WTC11 (cell line): ENCODE data around the gene GNAL. TPM values are rescaled to one million over a fixed set of nuclear protein-coding genes. Genes with fewer than 3 reads are reported as not detected.
A peak's percentile ranks its signal among the peaks of the same experiment; 100 is the strongest.
"Not testable (repeated sequence)": the region's sequence is repeated elsewhere in the genome, so short reads cannot be mapped to it uniquely, and the experiment has no call there.

Experiments used
- ATAC-seq: fragments of 200-7000 bp; cut with Tn5 transposase; 2 replicates; pipeline ENCODE4 v1.10.0; 2021; ENCODE audit warnings: mild to moderate bottlenecking, moderate library complexity
- CTCF ChIA-PET: fragments of 300-600 bp; sonication (Branson Sonifier 250); formaldehyde crosslinking; loops from one replicate; lab custom pipeline; 2021; ENCODE audit warnings: antibody characterized with exemption; lab: Charles Lee
- POLR2A ChIA-PET: fragments of 350-600 bp; sonication (Branson Sonifier 250); formaldehyde crosslinking; loops from one replicate; lab custom pipeline; 2021; ENCODE audit warnings: antibody characterized with exemption; lab: Charles Lee
- DNase-seq: peaks from one replicate; pipeline ENCODE4 v3.0.0; 2021; ENCODE audit warnings: low spot score
- H3K27ac Mint-ChIP-seq: 2 replicates; pipeline ENCODE4 v1.8.0; 2021; ENCODE audit warnings: mixed read lengths
- H3K27me3 Mint-ChIP-seq: 2 replicates; pipeline ENCODE4 v1.8.0; 2021; ENCODE audit warnings: low read depth, mild to moderate bottlenecking, moderate library complexity, mixed read lengths
- H3K36me3 Mint-ChIP-seq: 2 replicates; pipeline ENCODE4 v1.8.0; 2021; ENCODE audit warnings: mixed read lengths
- H3K4me1 Mint-ChIP-seq: 2 replicates; pipeline ENCODE4 v1.8.0; 2022; ENCODE audit warnings: mixed read lengths
- H3K4me3 Mint-ChIP-seq: 2 replicates; pipeline ENCODE4 v1.8.0; 2021; ENCODE audit warnings: mild to moderate bottlenecking, moderate library complexity, mixed read lengths
- H3K9me3 Mint-ChIP-seq: 2 replicates; pipeline ENCODE4 v1.8.0; 2021; ENCODE audit warnings: mixed read lengths
- CBFB ChIP-seq: sonication (generic); formaldehyde crosslinking; IDR thresholded peaks from 2 replicates; pipeline ENCODE4 v1.8.1; 2022; ENCODE audit warnings: mild to moderate bottlenecking, low read depth, missing genetic modification reagents
- CREM ChIP-seq: sonication (generic); formaldehyde crosslinking; IDR thresholded peaks from 2 replicates; pipeline ENCODE4 v1.8.1; 2022; ENCODE audit warnings: mild to moderate bottlenecking, missing genetic modification reagents, moderate library complexity
- ELF4 ChIP-seq: sonication (generic); formaldehyde crosslinking; IDR thresholded peaks from 2 replicates; pipeline ENCODE4 v1.8.1; 2022; ENCODE audit warnings: low read depth, mild to moderate bottlenecking, moderate library complexity, missing genetic modification reagents
- ESRRA ChIP-seq: sonication (generic); formaldehyde crosslinking; IDR thresholded peaks from 2 replicates; pipeline ENCODE4 v1.8.1; 2022; ENCODE audit warnings: mild to moderate bottlenecking, missing genetic modification reagents, borderline replicate concordance
- FOXJ3 ChIP-seq: sonication (generic); formaldehyde crosslinking; IDR thresholded peaks from 2 replicates; pipeline ENCODE4 v1.9.0; 2021; ENCODE audit warnings: missing genetic modification reagents, mild to moderate bottlenecking, borderline replicate concordance
- HMGA2 ChIP-seq: fragments of 250-450 bp; sonication (Bioruptor Pico); IDR thresholded peaks from 2 replicates; pipeline ENCODE4 v1.4.0; 2021; ENCODE audit warnings: mild to moderate bottlenecking, moderate library complexity
- IRF2 ChIP-seq: sonication (generic); formaldehyde crosslinking; IDR thresholded peaks from 2 replicates; pipeline ENCODE4 v1.8.0; 2022; ENCODE audit warnings: low read depth, missing genetic modification reagents, borderline replicate concordance
- JUN ChIP-seq: sonication (generic); formaldehyde crosslinking; IDR thresholded peaks from 2 replicates; pipeline ENCODE4 v1.8.0; 2023; ENCODE audit warnings: mild to moderate bottlenecking, missing genetic modification reagents
- OVOL2 ChIP-seq: fragments of 250-450 bp; sonication (Bioruptor Pico); IDR thresholded peaks from 2 replicates; pipeline ENCODE4 v1.9.0; 2021; ENCODE audit warnings: mild to moderate bottlenecking, borderline replicate concordance
- RORB ChIP-seq: fragments of 250-450 bp; sonication (Bioruptor Pico); IDR thresholded peaks from 2 replicates; pipeline ENCODE4 v1.9.0; 2021; ENCODE audit warnings: mild to moderate bottlenecking
- SMAD3 ChIP-seq: sonication (generic); formaldehyde crosslinking; IDR thresholded peaks from 2 replicates; pipeline ENCODE4 v1.8.0; 2022; ENCODE audit warnings: missing genetic modification reagents, mild to moderate bottlenecking, borderline replicate concordance
- SOX15 ChIP-seq: fragments of 250-450 bp; sonication (Bioruptor Pico); IDR thresholded peaks from 2 replicates; pipeline ENCODE4 v1.9.0; 2021; ENCODE audit warnings: mild to moderate bottlenecking
- TEAD4 ChIP-seq: sonication (generic); formaldehyde crosslinking; IDR thresholded peaks from 2 replicates; pipeline ENCODE4 v1.8.0; 2022; ENCODE audit warnings: mild to moderate bottlenecking, missing genetic modification reagents
- TP53 ChIP-seq: sonication (generic); formaldehyde crosslinking; IDR thresholded peaks from 2 replicates; pipeline ENCODE4 v1.8.1; 2023; ENCODE audit warnings: mild to moderate bottlenecking, missing genetic modification reagents
- ZNF138 ChIP-seq: sonication (generic); formaldehyde crosslinking; conservative IDR thresholded peaks from 2 replicates; pipeline ENCODE4 v1.8.1; 2022; ENCODE audit warnings: mild to moderate bottlenecking, moderate library complexity, missing genetic modification reagents
- ZNF416 ChIP-seq: fragments of 250-450 bp; sonication (Bioruptor Pico); IDR thresholded peaks from 2 replicates; pipeline ENCODE4 v1.9.0; 2021; ENCODE audit warnings: mild to moderate bottlenecking, inconsistent platforms
- ZNF671 ChIP-seq: fragments of 250-450 bp; sonication (Bioruptor Pico); IDR thresholded peaks from 2 replicates; pipeline ENCODE4 v1.8.0; 2021; ENCODE audit warnings: mild to moderate bottlenecking
- total RNA-seq: library from RNA; stranded (reverse); gene quantifications from 3 replicates; pipeline ENCODE4 v1.2.3, GENCODE V29; 2021
- TF ChIP-seq, protein P1 (sequence below): fragments of 250-450 bp; sonication (Bioruptor Pico); IDR thresholded peaks from 2 replicates; pipeline ENCODE4 v2.1.2; 2022; ENCODE audit warnings: mild to moderate bottlenecking, moderate library complexity
- TF ChIP-seq, protein P2 (sequence below): sonication (generic); formaldehyde crosslinking; IDR thresholded peaks from 2 replicates; pipeline ENCODE4 v1.8.1; 2022; ENCODE audit warnings: mild to moderate bottlenecking, missing genetic modification reagents, moderate library complexity, borderline replicate concordance
- TF ChIP-seq, protein P3 (sequence below): sonication (generic); formaldehyde crosslinking; IDR thresholded peaks from 2 replicates; pipeline ENCODE4 v1.8.1; 2022; ENCODE audit warnings: mild to moderate bottlenecking, moderate library complexity, missing genetic modification reagents
- TF ChIP-seq, protein P4 (sequence below): sonication (generic); formaldehyde crosslinking; IDR thresholded peaks from 2 replicates; pipeline ENCODE4 v1.8.0; 2022; ENCODE audit warnings: mild to moderate bottlenecking, missing genetic modification reagents
- TF ChIP-seq, protein P5 (sequence below): sonication (generic); formaldehyde crosslinking; IDR thresholded peaks from 2 replicates; pipeline ENCODE4 v1.8.0; 2022; ENCODE audit warnings: mild to moderate bottlenecking, missing genetic modification reagents

GNAL gene
- total RNA-seq, 1 experiment from 2014 or later, result 22.3 TPM

DNA sequence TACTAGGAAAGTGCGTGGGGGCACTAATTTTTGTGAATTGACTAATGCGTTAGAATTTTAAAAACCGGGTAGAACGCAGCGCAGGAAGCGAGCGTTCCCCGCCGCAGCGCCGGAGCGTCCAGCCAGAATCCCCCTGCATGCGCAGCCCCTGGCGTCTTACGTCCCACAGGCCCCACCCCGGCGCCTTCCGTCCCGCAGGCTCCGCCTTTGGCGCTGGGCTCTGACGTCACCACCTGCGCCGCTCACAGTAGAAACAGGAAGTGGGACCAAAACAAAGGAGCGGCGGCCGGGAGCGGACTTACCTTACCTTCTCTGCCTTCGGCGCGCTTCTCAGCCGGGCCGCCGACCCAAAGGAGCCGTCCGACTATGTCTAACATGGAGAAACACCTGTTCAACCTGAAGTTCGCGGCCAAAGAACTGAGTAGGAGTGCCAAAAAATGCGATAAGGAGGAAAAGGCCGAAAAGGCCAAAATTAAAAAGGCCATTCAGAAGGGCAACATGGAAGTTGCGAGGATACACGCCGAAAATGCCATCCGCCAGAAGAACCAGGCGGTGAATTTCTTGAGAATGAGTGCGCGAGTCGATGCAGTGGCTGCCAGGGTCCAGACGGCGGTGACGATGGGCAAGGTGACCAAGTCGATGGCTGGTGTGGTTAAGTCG, 162.2 kb downstream of the GNAL start, which contains the start of gene CHMP1B (continued):
- TF ChIP-seq, protein P1, sequence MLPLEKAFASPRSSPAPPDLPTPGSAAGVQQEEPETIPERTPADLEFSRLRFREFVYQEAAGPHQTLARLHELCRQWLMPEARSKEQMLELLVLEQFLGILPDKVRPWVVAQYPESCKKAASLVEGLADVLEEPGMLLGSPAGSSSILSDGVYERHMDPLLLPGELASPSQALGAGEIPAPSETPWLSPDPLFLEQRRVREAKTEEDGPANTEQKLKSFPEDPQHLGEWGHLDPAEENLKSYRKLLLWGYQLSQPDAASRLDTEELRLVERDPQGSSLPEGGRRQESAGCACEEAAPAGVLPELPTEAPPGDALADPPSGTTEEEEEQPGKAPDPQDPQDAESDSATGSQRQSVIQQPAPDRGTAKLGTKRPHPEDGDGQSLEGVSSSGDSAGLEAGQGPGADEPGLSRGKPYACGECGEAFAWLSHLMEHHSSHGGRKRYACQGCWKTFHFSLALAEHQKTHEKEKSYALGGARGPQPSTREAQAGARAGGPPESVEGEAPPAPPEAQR (CRISPR knock-in tag), result no peak
- TF ChIP-seq, protein P2, sequence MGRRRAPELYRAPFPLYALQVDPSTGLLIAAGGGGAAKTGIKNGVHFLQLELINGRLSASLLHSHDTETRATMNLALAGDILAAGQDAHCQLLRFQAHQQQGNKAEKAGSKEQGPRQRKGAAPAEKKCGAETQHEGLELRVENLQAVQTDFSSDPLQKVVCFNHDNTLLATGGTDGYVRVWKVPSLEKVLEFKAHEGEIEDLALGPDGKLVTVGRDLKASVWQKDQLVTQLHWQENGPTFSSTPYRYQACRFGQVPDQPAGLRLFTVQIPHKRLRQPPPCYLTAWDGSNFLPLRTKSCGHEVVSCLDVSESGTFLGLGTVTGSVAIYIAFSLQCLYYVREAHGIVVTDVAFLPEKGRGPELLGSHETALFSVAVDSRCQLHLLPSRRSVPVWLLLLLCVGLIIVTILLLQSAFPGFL (CRISPR knock-in tag), result no peak
- TF ChIP-seq OVOL2 (CRISPR knock-in tag) (no peak), JUN (CRISPR knock-in tag) (peak; percentile 33; the same call in 1 of the 2 replicates), ELF4 (CRISPR knock-in tag) (no peak), HMGA2 (CRISPR knock-in tag) (no peak), FOXJ3 (CRISPR knock-in tag) (no peak; the same call in 1 of the 2 replicates), TP53 (peak; percentile 46; the same call in 1 of the 2 replicates), RORB (CRISPR knock-in tag) (no peak), TEAD4 (CRISPR knock-in tag) (no peak), ZNF671 (CRISPR knock-in tag) (no peak), ZNF138 (CRISPR knock-in tag) (no peak), IRF2 (CRISPR knock-in tag) (no peak), ZNF416 (CRISPR knock-in tag) (no peak), CREM (CRISPR knock-in tag) (peak; percentile 99), SOX15 (CRISPR knock-in tag) (no peak)
- TF ChIP-seq, protein P3, sequence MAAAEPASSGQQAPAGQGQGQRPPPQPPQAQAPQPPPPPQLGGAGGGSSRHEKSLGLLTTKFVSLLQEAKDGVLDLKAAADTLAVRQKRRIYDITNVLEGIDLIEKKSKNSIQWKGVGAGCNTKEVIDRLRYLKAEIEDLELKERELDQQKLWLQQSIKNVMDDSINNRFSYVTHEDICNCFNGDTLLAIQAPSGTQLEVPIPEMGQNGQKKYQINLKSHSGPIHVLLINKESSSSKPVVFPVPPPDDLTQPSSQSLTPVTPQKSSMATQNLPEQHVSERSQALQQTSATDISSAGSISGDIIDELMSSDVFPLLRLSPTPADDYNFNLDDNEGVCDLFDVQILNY (CRISPR knock-in tag), result no peak
- TF ChIP-seq, protein P4, sequence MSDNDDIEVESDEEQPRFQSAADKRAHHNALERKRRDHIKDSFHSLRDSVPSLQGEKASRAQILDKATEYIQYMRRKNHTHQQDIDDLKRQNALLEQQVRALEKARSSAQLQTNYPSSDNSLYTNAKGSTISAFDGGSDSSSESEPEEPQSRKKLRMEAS, result peak; percentile 70
- TF ChIP-seq, protein P5, sequence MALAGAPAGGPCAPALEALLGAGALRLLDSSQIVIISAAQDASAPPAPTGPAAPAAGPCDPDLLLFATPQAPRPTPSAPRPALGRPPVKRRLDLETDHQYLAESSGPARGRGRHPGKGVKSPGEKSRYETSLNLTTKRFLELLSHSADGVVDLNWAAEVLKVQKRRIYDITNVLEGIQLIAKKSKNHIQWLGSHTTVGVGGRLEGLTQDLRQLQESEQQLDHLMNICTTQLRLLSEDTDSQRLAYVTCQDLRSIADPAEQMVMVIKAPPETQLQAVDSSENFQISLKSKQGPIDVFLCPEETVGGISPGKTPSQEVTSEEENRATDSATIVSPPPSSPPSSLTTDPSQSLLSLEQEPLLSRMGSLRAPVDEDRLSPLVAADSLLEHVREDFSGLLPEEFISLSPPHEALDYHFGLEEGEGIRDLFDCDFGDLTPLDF (CRISPR knock-in tag), result no peak

DNA sequence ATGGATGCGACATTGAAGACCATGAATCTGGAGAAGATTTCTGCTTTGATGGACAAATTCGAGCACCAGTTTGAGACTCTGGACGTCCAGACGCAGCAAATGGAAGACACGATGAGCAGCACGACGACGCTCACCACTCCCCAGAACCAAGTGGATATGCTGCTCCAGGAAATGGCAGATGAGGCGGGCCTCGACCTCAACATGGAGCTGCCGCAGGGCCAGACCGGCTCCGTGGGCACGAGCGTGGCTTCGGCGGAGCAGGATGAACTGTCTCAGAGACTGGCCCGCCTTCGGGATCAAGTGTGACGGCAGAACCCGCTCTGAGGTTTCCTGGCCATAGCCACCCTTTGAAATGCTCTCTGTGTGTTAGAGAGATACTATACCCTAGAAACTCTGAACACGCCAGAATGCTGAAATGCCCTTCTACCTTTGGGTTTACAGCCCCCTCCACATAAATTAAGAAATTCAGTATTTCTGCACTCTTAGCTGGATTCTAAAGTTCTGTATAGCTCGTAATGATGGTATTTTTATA, 162.8 kb downstream of the GNAL start:
- POLR2A ChIA-PET, result no interaction called here
- H3K4me1 Mint-ChIP-seq, result peaks cover 36% of the 10 kb centered on the region
- TF ChIP-seq SMAD3 (CRISPR knock-in tag) (no peak), ESRRA (CRISPR knock-in tag) (0 out of 2 replicates have a peak, but pooled peaks have one; percentile 30), CBFB (CRISPR knock-in tag) (no peak)
- DNase-seq (peak; percentile 30), ATAC-seq (peak; percentile 7; the same call in 1 of the 2 replicates)
- no peaks in the 10 kb centered on the region for H3K9me3 Mint-ChIP-seq
- peaks cover 2% of the 10 kb centered on the region; the same call in 1 of the 2 replicates for H3K36me3 Mint-ChIP-seq
- peak overlapping the region; percentile 100 for H3K4me3 Mint-ChIP-seq
- H3K27me3 Mint-ChIP-seq, result no peaks in the 10 kb centered on the region
- CTCF ChIA-PET, result interaction anchor here (0.9 kb wide), 1 partner anchor 119 kb away, joined by 3 read pairs; no protein-coding TSS in a partner anchor
- peak overlapping the region; percentile 100 for H3K27ac Mint-ChIP-seq

DNA sequence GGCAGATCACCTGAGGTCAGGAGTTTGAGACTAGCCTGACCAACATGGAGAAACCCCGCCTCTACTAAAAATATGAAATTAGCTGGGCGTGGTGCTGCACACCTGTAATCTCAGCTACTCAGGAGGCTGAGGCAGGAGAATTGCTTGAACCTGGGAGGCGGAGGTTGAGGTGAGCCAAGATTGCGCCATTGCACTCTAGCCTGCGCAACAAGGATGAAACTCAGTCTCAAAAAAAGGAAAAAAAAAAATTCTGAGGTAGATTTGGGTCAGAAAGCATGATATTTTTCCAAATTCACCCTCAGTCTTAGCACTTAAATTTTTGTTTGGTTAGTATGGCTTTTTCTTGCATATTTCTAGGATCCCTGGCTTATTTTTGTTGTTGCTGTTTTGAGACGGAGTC, 165.5 kb downstream of the GNAL start:
- H3K36me3 Mint-ChIP-seq, CTCF ChIA-PET, H3K27me3 Mint-ChIP-seq, POLR2A ChIA-PET, DNase-seq, H3K9me3 Mint-ChIP-seq, ATAC-seq, H3K4me3 Mint-ChIP-seq: not testable (repeated sequence)
- Mint-ChIP-seq H3K4me1 (peaks cover 62% of the 10 kb centered on the region), H3K27ac (peak overlapping the region; percentile 87)
